Stimulated activated CD4-positive, alpha-beta T cell treated with anti-CD3 and anti-CD28 coated beads, Interleukin-15, amount 100 ng/mL, for 48 hours (primary cell): Measurements from ENCODE around the gene TAOK1.

Source experiments
- DNase-seq, 2 donors: peaks; one replicate each; pipeline ENCODE4 v3.0.0-alpha.2; 2020; ENCODE audit warnings: low read depth in 2 of 2

TAOK1 gene

GRCh38 chr17:29594519-29595090 is 204.4 kb downstream of the TAOK1 start:
- DNase-seq, result no peak

GRCh38 chr17:29595107-29595942 is 205.2 kb downstream of the TAOK1 start:
- DNase-seq, result no peak

GRCh38 chr17:29595943-29596774 is 206.0 kb downstream of the TAOK1 start:
- no peak for DNase-seq

GRCh38 chr17:29596811-29597210 is 206.6 kb downstream of the TAOK1 start:
- DNase-seq, result no peak

GRCh38 chr17:29597361-29598172 is 207.4 kb downstream of the TAOK1 start:
- no peak for DNase-seq
